Measurements from ENCODE around the gene CCL16. TPM values are rescaled to one million over a fixed set of nuclear protein-coding genes. Genes with fewer than 3 reads are reported as not detected.

CCL16 gene
- total RNA-seq, 4 donors from 2014 or later, result 0.95 TPM; not detected in 3

DNA sequence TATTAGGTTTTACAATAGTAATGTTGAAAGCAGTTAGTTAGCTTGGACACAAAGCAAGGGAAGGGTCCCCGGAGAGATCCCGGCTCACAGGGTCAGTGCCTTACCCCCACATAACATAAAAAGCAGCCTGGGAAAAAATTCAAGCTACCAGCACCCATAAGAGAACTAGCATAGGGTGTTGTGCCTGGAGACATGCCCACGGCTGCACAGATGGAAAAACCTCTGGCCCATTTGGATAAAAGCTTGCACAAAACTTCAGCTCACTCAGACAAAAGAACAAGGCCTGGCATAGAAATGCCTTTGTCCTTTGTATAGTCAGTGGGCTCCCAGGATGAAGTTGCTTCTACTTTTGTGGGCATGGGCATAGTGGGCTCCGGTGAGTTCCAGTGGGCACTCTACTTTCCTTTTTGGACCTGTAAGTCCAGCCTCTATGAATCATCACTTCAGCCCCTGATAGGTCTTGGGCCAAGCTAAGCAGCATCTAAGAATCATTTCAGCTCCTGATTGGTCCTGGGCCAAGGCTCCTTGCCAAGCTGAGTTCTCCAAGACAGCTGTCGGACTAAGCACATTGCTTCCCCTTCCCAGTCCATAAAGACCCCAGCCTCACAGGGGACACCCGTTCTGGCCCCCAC lies 49.4 kb downstream of the CCL16 start:
- Histone ChIP-seq H3K4me1 (peaks cover 8 to 21% (median 11%) of the 10 kb centered on the region in 3 donors), H3K36me3 (no peaks in the 10 kb centered on the region), H3K27ac (no peak overlapping the region), H3K27me3 (peaks cover 0 to 21% (median 0%) of the 10 kb centered on the region in 4 donors), H3K4me3 (no peak overlapping the region), H3K9me3 (no peaks in the 10 kb centered on the region)
- no peak for DNase-seq
- intact Hi-C loops (cut with DNase I), result no loop called here
- no peak for TF ChIP-seq POLR2A (IDR thresholded peaks at IDR 0.05)
- TF ChIP-seq, protein P1, sequence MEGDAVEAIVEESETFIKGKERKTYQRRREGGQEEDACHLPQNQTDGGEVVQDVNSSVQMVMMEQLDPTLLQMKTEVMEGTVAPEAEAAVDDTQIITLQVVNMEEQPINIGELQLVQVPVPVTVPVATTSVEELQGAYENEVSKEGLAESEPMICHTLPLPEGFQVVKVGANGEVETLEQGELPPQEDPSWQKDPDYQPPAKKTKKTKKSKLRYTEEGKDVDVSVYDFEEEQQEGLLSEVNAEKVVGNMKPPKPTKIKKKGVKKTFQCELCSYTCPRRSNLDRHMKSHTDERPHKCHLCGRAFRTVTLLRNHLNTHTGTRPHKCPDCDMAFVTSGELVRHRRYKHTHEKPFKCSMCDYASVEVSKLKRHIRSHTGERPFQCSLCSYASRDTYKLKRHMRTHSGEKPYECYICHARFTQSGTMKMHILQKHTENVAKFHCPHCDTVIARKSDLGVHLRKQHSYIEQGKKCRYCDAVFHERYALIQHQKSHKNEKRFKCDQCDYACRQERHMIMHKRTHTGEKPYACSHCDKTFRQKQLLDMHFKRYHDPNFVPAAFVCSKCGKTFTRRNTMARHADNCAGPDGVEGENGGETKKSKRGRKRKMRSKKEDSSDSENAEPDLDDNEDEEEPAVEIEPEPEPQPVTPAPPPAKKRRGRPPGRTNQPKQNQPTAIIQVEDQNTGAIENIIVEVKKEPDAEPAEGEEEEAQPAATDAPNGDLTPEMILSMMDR (IDR thresholded peaks at IDR 0.05), result no peak
- WGBS, 2 donors, result 67 to 71% methylated on average over 5 to 6 of the region's 6 CpGs

DNA sequence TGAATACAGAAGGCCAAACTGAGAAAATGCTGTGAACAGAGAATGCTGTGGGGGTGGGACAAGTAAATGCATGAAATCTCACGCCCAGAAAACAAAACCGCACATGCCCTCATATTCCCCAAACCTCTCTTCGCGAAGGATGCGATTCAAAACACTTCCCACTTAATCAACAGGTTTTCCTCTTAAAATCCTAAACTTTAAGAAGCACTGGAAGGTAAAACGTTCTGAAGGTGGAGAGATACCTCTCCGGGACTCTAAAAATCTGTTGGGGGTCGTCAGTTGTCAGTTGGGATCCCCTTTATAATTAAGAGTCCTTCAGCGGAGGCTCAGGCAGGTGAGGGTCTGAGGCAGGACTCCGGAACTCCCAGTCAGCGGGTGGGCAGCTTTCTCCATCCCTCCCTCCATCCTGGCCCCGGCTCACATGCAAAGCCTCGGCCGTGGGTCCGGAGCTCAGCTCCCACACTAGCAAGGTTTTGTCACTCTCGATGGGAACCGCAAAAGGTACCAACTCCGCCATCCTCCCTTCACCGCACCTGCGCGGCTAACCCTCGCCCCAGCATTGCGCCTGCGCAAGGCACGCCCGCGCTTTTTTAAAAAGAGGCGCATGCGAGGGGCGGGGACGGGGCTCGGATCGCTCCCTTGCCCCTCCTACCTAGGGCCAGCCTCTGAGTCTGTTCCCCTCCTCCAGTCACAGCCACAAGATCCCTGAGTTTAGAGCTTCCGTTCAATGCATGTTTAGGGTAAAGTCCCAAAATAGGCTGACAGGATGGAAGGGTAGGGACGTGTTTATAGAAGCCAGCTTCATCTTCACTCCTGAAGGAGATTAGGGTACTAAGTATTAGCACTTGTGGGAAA lies 50.9 kb downstream of the CCL16 start, which contains the start of gene RDM1:
TSS of gene RDM1 (minus strand) at position 563 of the 855 bp plus-strand sequence. CDS start at position 517, 46 bp downstream.
- intact Hi-C loops (cut with DNase I), result no loop called here
- DNase-seq, result no peak
- no peaks in the 10 kb centered on the region for H3K36me3 ChIP-seq
- 2 to 4% methylated on average over 20 to 21 of the region's 35 CpGs for WGBS, 2 donors
- no peak within 1 kb of the TSS for H3K27ac ChIP-seq
- H3K27me3 ChIP-seq, result peaks cover 0 to 21% (median 0%) of the 10 kb centered on the region in 4 donors
- H3K4me3 ChIP-seq, result peak within 1 kb of the TSS; percentile 20 to 64 (median 42)
- TF ChIP-seq, protein P1 (IDR thresholded peaks at IDR 0.05), result no peak
- no peak for TF ChIP-seq POLR2A (IDR thresholded peaks at IDR 0.05)
- H3K9me3 ChIP-seq, result no peaks in the 10 kb centered on the region
- H3K4me1 ChIP-seq, result peaks cover 8 to 21% (median 11%) of the 10 kb centered on the region in 3 donors

DNA sequence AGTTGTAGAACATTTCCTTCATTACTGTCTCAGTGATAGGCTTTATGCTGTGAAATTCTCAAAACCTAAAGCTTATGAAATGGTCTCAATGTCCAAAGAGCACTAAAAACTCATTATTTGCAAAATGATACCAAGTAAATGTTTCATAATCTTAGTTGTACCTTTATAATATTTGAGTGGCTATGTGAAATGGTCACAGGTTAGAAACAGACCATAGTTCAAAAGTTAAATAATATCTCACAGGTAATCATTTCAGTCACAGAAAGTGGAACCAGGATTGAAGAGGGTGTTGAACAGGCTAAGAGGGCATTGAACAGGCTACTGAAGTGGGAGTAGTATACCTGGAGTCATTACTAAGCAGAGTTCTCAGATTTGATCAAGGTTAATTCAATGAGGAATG lies 53.6 kb downstream of the CCL16 start:
- no peak for TF ChIP-seq POLR2A (IDR thresholded peaks at IDR 0.05)
- TF ChIP-seq, protein P1 (IDR thresholded peaks at IDR 0.05), result no peak
- Histone ChIP-seq H3K9me3 (no peaks in the 10 kb centered on the region), H3K4me3 (no peak overlapping the region), H3K4me1 (peaks cover 8 to 21% (median 11%) of the 10 kb centered on the region in 3 donors), H3K36me3 (no peaks in the 10 kb centered on the region), H3K27ac (no peak overlapping the region), H3K27me3 (peaks cover 0 to 21% (median 0%) of the 10 kb centered on the region in 4 donors)
- no peak for DNase-seq
- intact Hi-C loops (cut with DNase I), result no loop called here

Other genes with a start within 250 kb of the CCL16 start
- 1 to 10 TPM in 2 of 4 donors, under 1 TPM in 2; 0.34 to 1.5 (median 0.89) TPM for gene RASL10B, start 249.9 kb downstream of the CCL16 start, total RNA-seq
- gene GAS2L2, start 228.3 kb downstream of the CCL16 start, total RNA-seq, result not detected
- gene C17orf50, start 220.6 kb downstream of the CCL16 start, total RNA-seq, result not detected
- 10 to 100 TPM; 29.1 to 61.0 (median 35.2) TPM for gene MMP28, start 185.9 kb downstream of the CCL16 start, total RNA-seq
- gene TAF15, start 172.0 kb downstream of the CCL16 start, total RNA-seq, result 100 to 1,000 TPM in 1 of 4 donors, 10 to 100 TPM in 3; 48.7 to 111 (median 66.7) TPM
- under 1 TPM in 1 of 4 donors, not detected in 3; 0.15 TPM for gene HEATR9, start 112.6 kb downstream of the CCL16 start, total RNA-seq
- gene CCL5, start 101.1 kb downstream of the CCL16 start, total RNA-seq, result 10 to 100 TPM in 1 of 4 donors, 1 to 10 TPM in 3; 1.5 to 25.2 (median 2.8) TPM
- 1 to 10 TPM in 1 of 4 donors, under 1 TPM in 3; 0.38 to 4.0 (median 0.45) TPM for gene RDM1, start 50.7 kb downstream of the CCL16 start, total RNA-seq
- not detected for gene LYZL6, start 37.8 kb downstream of the CCL16 start, total RNA-seq
- gene CCL14, start 5.2 kb upstream of the CCL16 start, total RNA-seq, result 10 to 100 TPM in 1 of 4 donors, 1 to 10 TPM in 3; 2.7 to 25.0 (median 5.6) TPM
- gene CCL15, start 20.1 kb upstream of the CCL16 start, total RNA-seq, result not detected
- gene CCL23, start 36.5 kb upstream of the CCL16 start, total RNA-seq, result 10 to 100 TPM in 1 of 4 donors, 1 to 10 TPM in 3; 2.0 to 13.4 (median 3.4) TPM
- gene CCL18, start 82.8 kb upstream of the CCL16 start, total RNA-seq, result 1 to 10 TPM in 1 of 4 donors, under 1 TPM in 2, not detected in 1; 0.76 to 2.8 (median 0.92) TPM
- under 1 TPM in 1 of 4 donors, not detected in 3; 0.68 TPM for gene CCL3, start 108.6 kb upstream of the CCL16 start, total RNA-seq
- 1 to 10 TPM in 3 of 4 donors, under 1 TPM in 1; 0.56 to 3.2 (median 2.6) TPM for gene CCL4, start 122.3 kb upstream of the CCL16 start, total RNA-seq
- gene TBC1D3B, start 195.1 kb upstream of the CCL16 start, total RNA-seq, result 10 to 100 TPM in 1 of 4 donors, 1 to 10 TPM in 2, not detected in 1; 2.9 to 11.7 (median 9.4) TPM
- gene CCL3L1, start 215.3 kb upstream of the CCL16 start, total RNA-seq, result 1 to 10 TPM in 1 of 4 donors, not detected in 3; 3.5 TPM
- 1 to 10 TPM in 1 of 4 donors, under 1 TPM in 2, not detected in 1; 0.35 to 1.6 (median 0.76) TPM for gene CCL4L2, start 229.6 kb upstream of the CCL16 start, total RNA-seq